Skeletal muscle tissue (tissue), 4 donors: Measurements from ENCODE around the gene TIGD6. TPM values are rescaled to one million over a fixed set of nuclear protein-coding genes. Genes with fewer than 3 reads are reported as not detected.
"Not testable (repeated sequence)": the region's sequence is repeated elsewhere in the genome, so short reads cannot be mapped to it uniquely, and the experiment has no call there.

Experiments used
- H3K27ac ChIP-seq: one replicate; pipeline ENCODE4 v1.7.0; 2013; ENCODE audit warnings: mild to moderate bottlenecking, low read depth, low read length, inconsistent platforms
- H3K27me3 ChIP-seq, 3 donors: one replicate each; pipeline ENCODE4 v1.7.0; 2013; ENCODE audit warnings: low read length in 3 of 3; ENCODE audit not compliant: control insufficient read depth in 3 of 3, insufficient read depth in 3 of 3
- H3K36me3 ChIP-seq, 3 donors: one replicate each; pipeline ENCODE4 v1.7.0; 2013; ENCODE audit warnings: low read length in 3 of 3; ENCODE audit not compliant: control insufficient read depth in 3 of 3, insufficient read depth in 3 of 3
- H3K4me1 ChIP-seq, 3 donors: one replicate each; pipeline ENCODE4 v1.7.0; 2013; ENCODE audit warnings: low read length in 3 of 3, mild to moderate bottlenecking in 3 of 3; ENCODE audit not compliant: control insufficient read depth in 3 of 3, insufficient read depth in 3 of 3
- H3K4me3 ChIP-seq, 3 donors: one replicate each; pipeline ENCODE4 v1.7.0; 2013; ENCODE audit warnings: low read length in 3 of 3
- H3K9ac ChIP-seq, 3 donors: one replicate each; pipeline ENCODE4 v1.7.0; 2013; ENCODE audit warnings: low read length in 3 of 3, mild to moderate bottlenecking in 3 of 3, moderate library complexity in 2 of 3, low read depth in 1 of 3
- H3K9me3 ChIP-seq, 3 donors: one replicate each; pipeline ENCODE4 v1.7.0; 2013; ENCODE audit warnings: low read length in 3 of 3; ENCODE audit not compliant: control insufficient read depth in 3 of 3
- total RNA-seq: library from RNA; depleted of rRNA; stranded (reverse); fragments of >200 nt; gene quantifications from one replicate; pipeline ENCODE4 v1.2.3, GENCODE V29; 2014
- donor health status: Osteomylitis.

Gene TIGD6
- total RNA-seq, 1 donor from 2014 or later, result 6.3 TPM

GRCh38 chr5:150035139-150035895, 34.9 kb upstream of the TIGD6 start:
- no peaks in the 10 kb centered on the region for H3K27me3 ChIP-seq
- H3K9ac ChIP-seq, result no peak overlapping the region
- no peaks in the 10 kb centered on the region for H3K9me3 ChIP-seq
- H3K27ac ChIP-seq, result no peak overlapping the region
- H3K4me3 ChIP-seq, result no peak overlapping the region
- H3K36me3 ChIP-seq, result peaks cover 27 to 81% (median 69%) of the 10 kb centered on the region in 3 donors
- peaks cover 6 to 22% (median 17%) of the 10 kb centered on the region in 3 donors for H3K4me1 ChIP-seq

DNA sequence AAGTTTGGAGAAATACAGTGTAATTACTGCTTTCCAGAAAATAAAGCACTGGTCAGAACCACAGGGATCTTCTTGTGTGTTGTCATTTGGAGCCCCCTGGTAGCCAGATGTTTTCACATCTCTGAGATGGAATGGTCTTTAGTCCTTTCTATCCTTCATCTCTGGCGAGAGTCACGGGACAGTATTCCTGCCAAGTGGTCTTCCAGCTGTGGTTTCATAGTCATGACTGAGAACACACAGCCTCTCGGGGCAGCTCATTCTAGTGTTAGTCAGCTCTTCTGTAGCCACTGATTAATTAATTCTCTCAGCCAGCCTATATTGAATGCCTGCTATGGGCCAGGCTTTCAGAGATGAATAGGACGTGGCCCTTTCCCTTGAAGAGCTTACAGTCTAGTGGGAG, 34.2 kb upstream of the TIGD6 start:
- H3K36me3 ChIP-seq, result peaks cover 27 to 79% (median 68%) of the 10 kb centered on the region in 3 donors
- no peaks in the 10 kb centered on the region for H3K9me3 ChIP-seq
- no peak overlapping the region for H3K9ac ChIP-seq
- no peaks in the 10 kb centered on the region for H3K27me3 ChIP-seq
- H3K4me1 ChIP-seq, result peaks cover 6 to 22% (median 20%) of the 10 kb centered on the region in 3 donors
- H3K4me3 ChIP-seq, result no peak overlapping the region
- H3K27ac ChIP-seq, result no peak overlapping the region

DNA sequence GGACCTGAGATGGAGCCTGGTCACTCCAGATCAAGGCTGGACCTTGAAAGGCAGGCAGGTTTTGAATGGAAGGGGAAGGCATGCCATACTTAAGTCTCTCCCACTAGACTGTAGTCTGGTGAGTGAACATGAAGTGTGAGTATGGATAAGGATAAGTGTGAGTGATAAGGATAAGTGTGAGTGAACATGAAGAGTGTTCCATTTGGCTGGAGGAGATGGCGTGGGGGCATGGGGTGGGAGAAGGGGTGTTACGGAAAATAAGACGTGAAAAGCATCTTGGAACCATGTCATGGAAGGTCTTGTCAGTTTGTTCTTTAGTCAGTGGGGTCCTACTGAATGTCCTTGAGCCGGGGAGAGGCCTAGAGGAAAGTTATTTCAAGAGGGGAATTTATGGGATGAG, 32.9 kb upstream of the TIGD6 start:
- no peaks in the 10 kb centered on the region for H3K27me3 ChIP-seq
- peaks cover 25 to 71% (median 69%) of the 10 kb centered on the region in 3 donors for H3K36me3 ChIP-seq
- H3K4me1 ChIP-seq, result peaks cover 6 to 22% (median 18%) of the 10 kb centered on the region in 3 donors
- no peak overlapping the region for H3K27ac ChIP-seq
- no peak overlapping the region for H3K4me3 ChIP-seq
- no peaks in the 10 kb centered on the region for H3K9me3 ChIP-seq
- no peak overlapping the region for H3K9ac ChIP-seq

DNA sequence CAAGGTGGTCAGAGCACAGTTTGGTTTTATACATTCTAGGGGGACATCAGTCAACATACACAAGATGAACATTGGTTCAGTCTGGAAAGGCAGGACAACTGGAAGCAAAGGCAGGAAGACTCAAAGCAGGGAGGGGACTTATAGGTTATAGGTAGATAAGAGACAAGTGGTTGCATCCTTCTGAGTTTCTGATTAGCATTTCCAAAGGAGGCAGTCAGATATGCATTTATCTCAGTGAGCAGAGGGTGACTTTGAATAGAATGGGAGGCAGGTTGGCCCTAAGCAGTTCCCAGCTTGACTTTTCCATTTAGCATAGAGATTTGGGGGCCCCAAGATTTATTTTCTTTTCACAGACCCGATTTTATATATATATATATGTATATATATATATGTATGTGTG, 27.6 kb upstream of the TIGD6 start:
- H3K27me3 ChIP-seq, H3K27ac ChIP-seq, H3K9me3 ChIP-seq, H3K9ac ChIP-seq, H3K4me3 ChIP-seq: not testable (repeated sequence)
- H3K36me3 ChIP-seq, result peaks cover 17 to 66% (median 50%) of the 10 kb centered on the region in 3 donors
- H3K4me1 ChIP-seq, result peaks cover 4 to 20% (median 8%) of the 10 kb centered on the region in 3 donors

DNA sequence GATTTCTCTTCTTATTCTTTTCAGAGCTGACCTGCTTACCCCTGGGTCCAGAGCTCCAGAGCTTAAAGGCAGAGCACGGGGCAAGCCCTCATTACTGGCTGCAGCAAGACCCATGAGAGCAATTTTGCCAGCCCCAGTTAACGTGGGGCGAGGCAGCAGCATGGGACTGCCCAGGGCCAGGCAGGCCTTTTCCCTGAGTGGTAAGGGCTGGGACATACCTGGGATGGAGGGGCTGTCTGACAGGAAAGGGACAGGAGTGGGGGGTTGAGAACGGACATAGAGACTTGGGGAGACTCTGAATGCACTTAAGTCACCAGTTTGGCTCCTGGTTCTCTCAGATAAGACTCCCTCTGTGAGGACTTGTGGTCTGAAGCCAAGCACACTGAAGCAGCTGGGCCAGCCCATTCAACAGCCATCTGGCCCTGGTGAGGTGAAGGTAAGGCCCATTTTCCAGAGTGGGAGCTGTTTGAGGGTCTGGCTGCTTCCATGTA, 26.3 kb upstream of the TIGD6 start:
- Histone ChIP-seq H3K4me3 (no peak overlapping the region), H3K27me3 (no peaks in the 10 kb centered on the region), H3K27ac (no peak overlapping the region), H3K9me3 (no peaks in the 10 kb centered on the region), H3K36me3 (peaks cover 11 to 53% (median 40%) of the 10 kb centered on the region in 3 donors), H3K9ac (peak overlapping the region in 1 of 3 donors; percentile 28), H3K4me1 (peaks cover 7 to 28% (median 14%) of the 10 kb centered on the region in 3 donors)

DNA sequence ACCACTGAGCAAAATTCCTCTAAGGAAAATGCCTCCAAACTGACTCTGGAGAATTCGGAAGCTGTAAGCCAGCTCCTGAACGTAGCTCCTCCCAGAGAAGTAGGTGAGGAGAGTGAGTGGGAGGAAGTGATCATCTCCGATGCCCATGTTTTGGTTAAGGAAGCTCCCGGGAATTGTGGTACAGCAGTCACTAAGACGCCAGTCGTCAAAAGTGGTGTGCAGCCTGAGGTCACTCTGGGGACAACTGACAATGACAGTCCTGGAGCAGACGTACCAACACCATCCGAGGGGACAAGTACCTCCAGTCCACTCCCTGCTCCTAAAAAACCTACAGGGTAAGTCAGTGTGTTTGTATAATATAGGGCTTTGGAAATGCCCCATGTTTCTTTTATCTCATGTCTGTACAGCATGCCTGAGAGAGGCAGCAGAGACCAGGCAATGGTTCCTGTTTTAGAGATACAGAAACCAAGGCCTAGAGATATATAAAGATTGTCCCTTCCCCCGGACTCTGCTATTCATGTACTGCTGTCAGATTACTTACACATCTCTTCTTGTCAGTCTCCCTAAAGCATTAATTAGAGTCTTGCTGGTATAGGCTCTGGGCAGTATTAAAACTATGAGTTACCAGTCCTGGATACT, 24.0 kb upstream of the TIGD6 start:
- Histone ChIP-seq H3K4me1 (peaks cover 7 to 24% (median 11%) of the 10 kb centered on the region in 3 donors), H3K27me3 (no peaks in the 10 kb centered on the region), H3K36me3 (peaks cover 11 to 52% (median 38%) of the 10 kb centered on the region in 3 donors), H3K9ac (peak overlapping the region in 2 of 3 donors; percentile 14 to 54), H3K27ac (peak overlapping the region; percentile 78), H3K4me3 (no peak overlapping the region), H3K9me3 (no peaks in the 10 kb centered on the region)

- Histone ChIP-seq H3K9ac (no peak overlapping the region), H3K27ac (peak overlapping the region; percentile 78), H3K27me3 (no peaks in the 10 kb centered on the region), H3K9me3 (no peaks in the 10 kb centered on the region), H3K4me3 (no peak overlapping the region), H3K4me1 (peaks cover 7 to 24% (median 11%) of the 10 kb centered on the region in 3 donors), H3K36me3 (peaks cover 15 to 63% (median 50%) of the 10 kb centered on the region in 3 donors)
Observed at GRCh38 chr5:150023136-150023535, 22.7 kb upstream of the TIGD6 start.

- H3K4me3 ChIP-seq, result no peak overlapping the region
- H3K9ac ChIP-seq, result peak overlapping the region in 1 of 3 donors; percentile 58
- H3K4me1 ChIP-seq, result peaks cover 7 to 24% (median 11%) of the 10 kb centered on the region in 3 donors
- H3K36me3 ChIP-seq, result peaks cover 15 to 59% (median 49%) of the 10 kb centered on the region in 3 donors
- H3K9me3 ChIP-seq, result no peaks in the 10 kb centered on the region
- peak overlapping the region; percentile 78 for H3K27ac ChIP-seq
- H3K27me3 ChIP-seq, result no peaks in the 10 kb centered on the region
Observed at GRCh38 chr5:150022681-150023080, 22.2 kb upstream of the TIGD6 start.

GRCh38 chr5:150022158-150022531, 21.7 kb upstream of the TIGD6 start:
- Histone ChIP-seq H3K9ac (peak overlapping the region in 1 of 3 donors; percentile 58), H3K27me3 (no peaks in the 10 kb centered on the region), H3K4me1 (peaks cover 7 to 24% (median 11%) of the 10 kb centered on the region in 3 donors), H3K9me3 (no peaks in the 10 kb centered on the region), H3K4me3 (peak overlapping the region in 1 of 3 donors; percentile 21), H3K27ac (peak overlapping the region; percentile 78), H3K36me3 (peaks cover 13 to 59% (median 52%) of the 10 kb centered on the region in 3 donors)
